Measurements from ENCODE around the gene LAMB1. TPM values are rescaled to one million over a fixed set of nuclear protein-coding genes. Genes with fewer than 3 reads are reported as not detected.
A peak's percentile ranks its signal among the peaks of the same experiment; 100 is the strongest.

LAMB1 gene
- total RNA-seq, 1 experiment from 2014 or later, result 101 TPM

DNA sequence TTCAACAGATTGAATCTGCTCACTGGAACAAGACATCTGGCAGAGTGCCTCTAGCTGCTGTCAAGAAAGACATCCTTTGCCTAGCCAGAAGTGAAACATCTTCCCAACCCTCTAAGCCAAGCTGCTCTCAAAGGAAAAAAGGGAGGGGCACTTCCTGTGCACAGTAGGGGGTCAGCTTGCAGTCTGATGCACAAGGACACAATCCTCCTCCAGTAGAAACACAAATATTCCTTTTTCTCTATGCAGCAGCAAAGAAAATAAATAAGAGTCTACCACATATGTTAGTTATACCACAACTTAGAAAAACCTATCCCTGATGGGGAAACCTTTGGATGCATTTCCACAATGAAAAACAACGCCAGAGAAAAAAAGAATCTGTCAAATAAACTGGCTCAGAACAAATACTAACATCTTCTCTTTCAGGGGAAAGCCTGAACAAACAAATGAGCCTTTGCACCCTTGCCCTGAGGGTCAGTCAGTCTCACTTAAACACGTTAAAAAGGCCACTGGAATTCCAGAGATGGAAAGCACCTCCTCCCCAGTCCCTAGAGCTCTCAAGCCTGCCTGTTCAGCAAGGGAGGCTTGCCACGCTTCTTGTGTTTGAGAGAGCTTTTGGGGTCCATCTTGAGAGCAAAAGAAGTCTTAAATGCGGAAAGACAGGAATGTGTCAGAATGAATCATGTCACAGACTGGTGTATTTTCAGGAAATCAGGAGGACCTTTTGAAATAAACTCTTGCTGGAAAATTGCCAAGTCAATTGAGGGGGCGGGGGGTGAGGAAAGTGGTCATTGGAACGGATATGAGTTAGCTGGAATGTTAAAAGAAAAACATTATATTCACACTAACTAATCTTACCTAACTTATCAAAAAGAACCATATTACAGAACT lies 7.5 kb downstream of the LAMB1 start:
- Histone ChIP-seq H3K9me3 (ENCODE audit: low read length) (no peaks in the 10 kb centered on the region), H3K27me3 (ENCODE audit: low read length) (no peaks in the 10 kb centered on the region), H3K4me3 (ENCODE audit: low read length) (peak overlapping the region; percentile 22; the same call in 1 of the 2 replicates), H3F3A (ENCODE audit: low read length, unreplicated experiment) (peaks cover 14% of the 10 kb centered on the region), H2AFZ (ENCODE audit: low read length) (no peak overlapping the region), H3K27ac (ENCODE audit: low read length) (peak overlapping the region; percentile 88), H3K36me3 (ENCODE audit: low read depth, low read length) (peaks cover 31% of the 10 kb centered on the region), H3K9ac (ENCODE audit: low read length) (peak overlapping the region; percentile 53), H3K4me1 (ENCODE audit: insufficient read depth, low read length) (peaks cover 65% of the 10 kb centered on the region), H3K9me2 (replicated peaks; ENCODE audit: low read length) (no peaks in the 10 kb centered on the region), H4K20me1 (ENCODE audit: low read length) (no peaks in the 10 kb centered on the region), H3K4me2 (ENCODE audit: low read length) (peak overlapping the region; percentile 66), H3K79me2 (ENCODE audit: low read length) (peaks cover 29% of the 10 kb centered on the region)
- ChIA-PET CTCF (no interaction called here), POLR2A (ENCODE audit: unreplicated experiment) (no interaction called here)
- TF ChIP-seq EZH2 (IDR thresholded peaks at IDR 0.05; ENCODE audit: low read length, unreplicated experiment), result no peak
- TF ChIP-seq, protein P1, sequence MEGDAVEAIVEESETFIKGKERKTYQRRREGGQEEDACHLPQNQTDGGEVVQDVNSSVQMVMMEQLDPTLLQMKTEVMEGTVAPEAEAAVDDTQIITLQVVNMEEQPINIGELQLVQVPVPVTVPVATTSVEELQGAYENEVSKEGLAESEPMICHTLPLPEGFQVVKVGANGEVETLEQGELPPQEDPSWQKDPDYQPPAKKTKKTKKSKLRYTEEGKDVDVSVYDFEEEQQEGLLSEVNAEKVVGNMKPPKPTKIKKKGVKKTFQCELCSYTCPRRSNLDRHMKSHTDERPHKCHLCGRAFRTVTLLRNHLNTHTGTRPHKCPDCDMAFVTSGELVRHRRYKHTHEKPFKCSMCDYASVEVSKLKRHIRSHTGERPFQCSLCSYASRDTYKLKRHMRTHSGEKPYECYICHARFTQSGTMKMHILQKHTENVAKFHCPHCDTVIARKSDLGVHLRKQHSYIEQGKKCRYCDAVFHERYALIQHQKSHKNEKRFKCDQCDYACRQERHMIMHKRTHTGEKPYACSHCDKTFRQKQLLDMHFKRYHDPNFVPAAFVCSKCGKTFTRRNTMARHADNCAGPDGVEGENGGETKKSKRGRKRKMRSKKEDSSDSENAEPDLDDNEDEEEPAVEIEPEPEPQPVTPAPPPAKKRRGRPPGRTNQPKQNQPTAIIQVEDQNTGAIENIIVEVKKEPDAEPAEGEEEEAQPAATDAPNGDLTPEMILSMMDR (conservative IDR thresholded peaks at IDR 0.05; ENCODE audit: low read depth, low read length), result no peak
- no peak for TF ChIP-seq EZH2phosphoT487 (IDR thresholded peaks at IDR 0.05; ENCODE audit: borderline replicate concordance, low read length)
- peak; percentile 91 for DNase-seq
- intact Hi-C loops (cut with micrococcal nuclease), result loop anchor here (1.0 to 5.0 kb wide), 4 partner anchors 20 to 152 kb away; no protein-coding TSS in a partner anchor
- peak; percentile 68 for ATAC-seq
- no TSS peak for BruUV-seq (replicated peaks)

DNA sequence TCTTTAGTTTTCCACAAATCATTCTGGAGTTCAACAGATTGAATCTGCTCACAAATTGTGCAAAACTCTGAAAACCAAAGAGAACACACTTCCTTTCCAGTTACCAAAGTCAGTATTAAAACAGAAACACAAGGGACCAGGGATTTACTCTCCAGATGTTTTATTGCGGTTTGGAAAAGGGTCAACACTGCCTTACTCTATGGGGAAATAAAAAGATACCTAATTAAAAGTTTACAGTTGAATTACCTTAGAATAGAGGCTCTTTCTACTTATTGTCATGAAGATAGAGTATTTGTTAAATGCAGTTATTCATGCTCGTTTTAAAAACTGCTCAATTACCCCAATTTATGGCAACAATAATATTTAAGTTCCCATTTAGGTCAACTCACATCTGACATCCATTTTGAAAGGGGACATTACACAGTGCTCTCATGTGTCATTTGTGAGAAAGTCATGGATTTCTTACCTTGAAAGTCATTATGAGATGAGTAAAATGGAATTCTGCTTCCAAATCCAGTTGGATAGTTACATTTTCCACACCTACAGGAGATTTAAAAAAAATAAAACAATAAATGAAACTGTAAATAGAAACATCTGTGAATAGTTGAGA lies 8.4 kb downstream of the LAMB1 start:
- Histone ChIP-seq H3K4me2 (ENCODE audit: low read length) (peak overlapping the region; percentile 66), H3K9me3 (ENCODE audit: low read length) (no peaks in the 10 kb centered on the region), H3K27ac (ENCODE audit: low read length) (peak overlapping the region; percentile 88), H3K79me2 (ENCODE audit: low read length) (peaks cover 20% of the 10 kb centered on the region), H3K4me3 (ENCODE audit: low read length) (peak overlapping the region; percentile 22; the same call in 1 of the 2 replicates), H3K4me1 (ENCODE audit: insufficient read depth, low read length) (peaks cover 56% of the 10 kb centered on the region), H3K27me3 (ENCODE audit: low read length) (no peaks in the 10 kb centered on the region), H3K9me2 (replicated peaks; ENCODE audit: low read length) (no peaks in the 10 kb centered on the region), H3K36me3 (ENCODE audit: low read depth, low read length) (peaks cover 34% of the 10 kb centered on the region), H4K20me1 (ENCODE audit: low read length) (no peaks in the 10 kb centered on the region), H3K9ac (ENCODE audit: low read length) (no peak overlapping the region), H3F3A (ENCODE audit: low read length, unreplicated experiment) (peaks cover 14% of the 10 kb centered on the region), H2AFZ (ENCODE audit: low read length) (no peak overlapping the region)
- ChIA-PET CTCF (interaction anchor here (1.3 kb wide), 1 partner anchor 22 kb away, joined by 4 read pairs; no protein-coding TSS in a partner anchor), POLR2A (ENCODE audit: unreplicated experiment) (no interaction called here)
- intact Hi-C loops (cut with micrococcal nuclease), result loop anchor here (2.0 to 5.0 kb wide), 2 partner anchors 46 to 153 kb away; no protein-coding TSS in a partner anchor
- BruUV-seq (replicated peaks), result no TSS peak
- DNase-seq (no peak), ATAC-seq (no peak)
- TF ChIP-seq, protein P1 (conservative IDR thresholded peaks at IDR 0.05; ENCODE audit: low read depth, low read length), result no peak
- TF ChIP-seq EZH2 (IDR thresholded peaks at IDR 0.05; ENCODE audit: low read length, unreplicated experiment) (no peak), EZH2phosphoT487 (IDR thresholded peaks at IDR 0.05; ENCODE audit: borderline replicate concordance, low read length) (no peak)
